ENCODE results near the gene GNG12.

GNG12 gene

GRCh38 chr1:67832737-67833601 lies at the start of gene GNG12:
GNG12 (minus strand) TSS chr1:67833467; CDS start chr1:67707686, 125,781 bp downstream.
- DNase-seq (ENCODE audit: low spot score): peak; percentile 77

DNA sequence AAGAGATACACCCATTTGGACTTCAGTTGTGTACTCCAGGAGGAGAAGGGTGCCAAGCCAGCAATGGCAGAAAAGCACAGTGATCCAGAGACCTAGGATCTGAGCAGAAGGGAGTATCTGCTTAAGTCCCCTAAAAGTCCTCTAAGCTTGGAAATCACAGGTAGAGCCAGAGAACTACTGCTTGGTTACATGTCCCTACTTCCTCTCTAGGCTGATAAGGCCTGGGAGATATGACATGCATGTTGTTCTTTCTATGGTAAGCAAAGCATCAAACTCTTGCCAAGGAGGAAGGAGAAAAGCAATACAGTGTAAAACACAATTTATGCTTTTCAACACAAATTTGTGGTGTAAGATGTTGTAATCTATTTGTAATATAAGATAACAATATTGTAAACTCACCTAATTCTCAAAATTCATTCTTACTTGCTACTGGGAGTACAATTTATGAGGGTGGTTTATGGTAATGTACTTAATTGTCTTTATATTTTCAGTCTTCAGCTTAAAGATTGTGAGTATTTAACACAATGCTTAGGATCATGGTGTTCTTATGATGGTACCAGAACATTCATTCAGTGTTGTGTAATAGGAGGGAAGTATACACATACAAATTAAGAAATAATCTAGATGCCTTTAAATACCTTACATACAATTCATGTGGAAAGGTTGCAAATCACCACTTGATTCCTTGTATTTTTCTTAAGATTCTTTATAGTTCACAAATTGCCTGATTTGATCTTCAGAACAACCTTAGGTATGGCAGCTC lies 49.1 kb upstream of the GNG12 start:
- DNase-seq (ENCODE audit: low spot score): no peak

DNA sequence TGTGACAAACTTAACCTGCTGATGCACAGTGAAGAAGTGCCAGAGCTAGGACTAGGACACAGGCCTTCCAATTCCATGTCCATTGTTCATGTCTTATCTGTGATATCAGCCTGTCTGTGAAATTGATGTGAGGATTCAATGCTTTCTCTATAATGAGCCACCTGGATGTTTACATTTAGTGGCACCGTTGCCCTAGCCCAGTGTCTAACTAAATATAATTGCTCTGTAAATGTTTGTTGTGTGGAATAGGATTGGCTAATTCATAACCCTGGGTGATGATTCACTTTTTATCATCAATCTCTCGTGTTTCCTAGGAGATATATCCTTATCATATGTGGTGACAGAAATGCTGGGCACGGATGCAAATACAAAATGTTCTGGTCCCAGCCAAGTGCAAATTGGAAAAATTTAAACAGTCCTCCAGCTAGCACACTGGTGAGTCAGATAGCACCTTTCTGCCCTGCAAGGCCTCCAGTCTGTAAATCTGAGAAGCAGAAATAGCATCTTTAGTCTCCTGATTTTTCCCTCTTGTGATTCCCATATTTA lies 46.9 kb upstream of the GNG12 start:
- DNase-seq (ENCODE audit: low spot score): no peak

DNA sequence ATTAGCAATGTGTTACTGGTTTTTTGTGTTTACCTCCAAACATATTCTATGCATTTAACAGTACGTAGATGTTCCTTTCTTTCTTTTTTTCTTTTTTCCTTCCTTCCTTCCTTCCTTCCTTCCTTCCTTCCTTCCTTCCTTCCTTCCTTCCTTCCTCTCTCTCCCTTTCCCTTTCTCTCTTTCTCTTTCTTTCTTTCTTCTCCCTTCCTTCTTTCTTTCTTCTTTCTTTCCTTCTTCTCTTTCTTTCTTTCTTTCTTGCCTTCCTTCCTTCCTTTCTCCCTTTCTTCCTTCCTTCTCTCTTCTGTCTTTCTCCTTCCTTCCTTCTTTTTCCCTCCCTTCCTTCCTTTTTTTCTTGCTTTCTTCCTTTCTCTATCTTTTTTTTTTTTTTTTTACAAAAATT lies 46.2 kb upstream of the GNG12 start:
- no peak for DNase-seq (ENCODE audit: low spot score)

GRCh38 chr1:67874501-67875111 lies 41.3 kb upstream of the GNG12 start:
- DNase-seq (ENCODE audit: low spot score): no peak

DNA sequence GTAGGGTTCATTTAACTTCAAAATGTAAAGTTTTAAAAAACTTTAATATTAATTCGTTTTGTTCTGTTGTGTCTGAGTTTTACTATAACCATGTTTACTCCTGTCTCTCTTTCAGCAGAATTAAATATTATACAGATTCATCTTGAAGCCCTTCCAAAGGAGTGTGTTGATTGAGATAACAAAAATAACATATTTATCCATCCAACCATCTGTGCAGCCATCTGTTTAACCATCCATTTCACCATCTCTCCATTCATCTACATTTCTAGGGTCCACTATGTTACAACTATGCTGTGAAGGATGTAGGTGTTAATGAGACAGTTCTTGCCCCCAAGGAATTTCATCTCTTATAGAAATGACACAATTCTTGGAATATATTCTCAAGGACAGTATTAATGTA lies 36.0 kb upstream of the GNG12 start:
- DNase-seq (ENCODE audit: low spot score): no peak

DNA sequence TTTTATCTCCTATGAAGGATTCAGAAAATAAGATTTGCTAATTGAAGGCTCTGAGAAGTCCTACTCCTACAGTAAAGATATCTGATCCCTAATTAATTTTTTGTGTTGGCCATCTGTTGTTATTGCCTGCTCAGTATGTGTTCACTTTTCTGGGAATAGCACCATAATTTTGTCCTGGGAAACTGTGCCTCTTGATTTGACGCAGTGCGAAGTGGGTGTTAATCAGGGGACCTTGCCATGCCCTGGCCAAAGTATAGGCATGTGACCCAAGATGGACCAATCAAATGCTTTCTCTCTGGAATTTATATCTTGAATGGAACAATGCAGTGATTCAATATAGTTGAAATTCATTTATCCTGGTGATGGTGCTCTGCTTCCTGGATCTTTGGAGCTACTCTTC lies 30.4 kb upstream of the GNG12 start:
- DNase-seq (ENCODE audit: low spot score): no peak

- DNase-seq (ENCODE audit: low spot score): no peak
Measured at GRCh38 chr1:67862685-67863084, 29.4 kb upstream of the GNG12 start.

- DNase-seq (ENCODE audit: low spot score): no peak
Measured at GRCh38 chr1:67861856-67862516, 28.7 kb upstream of the GNG12 start.

DNA sequence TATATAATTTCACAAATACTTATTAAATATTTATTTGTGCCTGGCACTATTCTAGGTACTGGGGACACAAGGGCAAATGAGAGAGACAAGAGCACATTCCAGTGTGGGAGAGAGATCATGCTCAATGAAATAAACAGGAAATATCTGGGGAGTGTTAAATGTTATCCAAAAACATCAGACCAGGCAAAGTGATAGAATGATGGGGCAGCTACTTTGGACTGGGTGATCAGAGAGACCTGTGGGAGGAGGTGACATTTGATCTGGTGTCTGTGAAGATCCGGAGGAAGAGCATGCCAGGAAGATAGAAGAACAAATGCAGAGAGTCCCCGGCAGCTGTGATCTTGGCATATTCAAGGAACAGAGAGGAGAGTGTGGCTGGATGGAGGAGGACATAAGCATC lies 27.5 kb upstream of the GNG12 start:
- DNase-seq (ENCODE audit: low spot score): no peak

DNA sequence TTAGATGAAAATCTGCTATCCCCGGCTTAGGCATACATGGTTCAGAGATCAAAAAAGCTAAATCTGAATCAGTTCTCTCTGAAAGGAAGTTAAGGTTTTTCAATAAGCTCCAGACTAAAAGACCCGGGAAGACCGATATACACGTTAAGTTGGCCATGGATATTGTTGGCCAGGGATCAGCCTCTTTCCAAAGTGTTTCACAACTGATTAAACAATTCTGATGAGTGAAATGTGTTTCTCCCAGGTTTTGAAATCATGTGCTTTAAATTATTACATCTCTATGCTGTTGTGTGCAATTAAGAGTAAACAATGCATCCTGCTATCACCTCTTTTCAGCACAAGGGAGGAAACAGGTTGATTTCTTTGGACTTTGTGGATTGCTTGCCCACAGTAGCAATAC lies 23.7 kb upstream of the GNG12 start:
- DNase-seq (ENCODE audit: low spot score): no peak

DNA sequence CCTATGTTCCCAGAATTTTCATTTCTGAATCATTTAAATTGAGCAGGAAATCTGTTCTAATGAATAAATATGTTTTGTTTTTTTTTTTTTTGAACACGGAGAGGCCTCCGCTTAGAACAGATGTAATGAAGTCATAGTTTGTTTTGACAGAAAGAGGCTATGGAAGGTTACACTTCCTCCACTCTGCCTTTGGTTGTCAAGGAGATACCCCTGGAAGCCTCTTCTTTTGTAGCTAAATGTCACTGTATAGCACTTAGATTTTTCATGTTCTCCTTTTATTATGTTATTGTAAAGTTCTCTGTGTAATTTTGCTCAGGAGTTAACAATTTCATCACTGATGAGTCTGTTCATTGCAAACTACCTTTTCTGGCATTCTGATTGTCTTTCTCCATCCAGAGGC lies 22.7 kb upstream of the GNG12 start:
- DNase-seq (ENCODE audit: low spot score): no peak

GRCh38 chr1:67855444-67855843 lies 22.2 kb upstream of the GNG12 start:
- no peak for DNase-seq (ENCODE audit: low spot score)

- peak; percentile 33 for DNase-seq (ENCODE audit: low spot score)
Measured at GRCh38 chr1:67853704-67854103, 20.4 kb upstream of the GNG12 start.

DNA sequence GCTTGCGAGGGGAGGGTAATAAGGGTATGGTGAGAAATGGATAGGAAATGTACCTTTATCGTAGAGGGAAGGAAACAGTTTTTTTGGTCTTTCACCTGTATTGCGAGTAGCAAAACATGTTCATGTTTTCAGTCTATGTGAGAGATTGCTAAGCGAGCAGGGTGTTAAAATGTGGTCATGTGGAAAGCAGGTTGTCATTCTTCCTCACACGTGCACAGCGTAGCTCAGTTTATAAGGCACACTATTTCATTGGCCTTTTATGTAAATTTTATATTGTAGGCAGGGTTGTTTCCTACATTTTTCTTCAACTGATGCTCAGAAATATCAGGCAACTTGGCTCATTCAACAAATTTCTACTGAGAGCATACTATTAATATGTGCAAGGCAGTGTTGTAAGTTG lies 18.5 kb upstream of the GNG12 start:
- no peak for DNase-seq (ENCODE audit: low spot score)

- peak; percentile 93 for DNase-seq (ENCODE audit: low spot score)
Measured at GRCh38 chr1:67850611-67851075, 17.4 kb upstream of the GNG12 start.

GRCh38 chr1:67850151-67850551 lies 16.9 kb upstream of the GNG12 start:
- DNase-seq (ENCODE audit: low spot score): peak; percentile 40

- no peak for DNase-seq (ENCODE audit: low spot score)
Measured at GRCh38 chr1:67847466-67847865, 14.2 kb upstream of the GNG12 start.

- DNase-seq (ENCODE audit: low spot score): no peak
Measured at GRCh38 chr1:67846538-67846937, 13.3 kb upstream of the GNG12 start.

GRCh38 chr1:67844988-67845387 lies 11.7 kb upstream of the GNG12 start:
- DNase-seq (ENCODE audit: low spot score): no peak

DNA sequence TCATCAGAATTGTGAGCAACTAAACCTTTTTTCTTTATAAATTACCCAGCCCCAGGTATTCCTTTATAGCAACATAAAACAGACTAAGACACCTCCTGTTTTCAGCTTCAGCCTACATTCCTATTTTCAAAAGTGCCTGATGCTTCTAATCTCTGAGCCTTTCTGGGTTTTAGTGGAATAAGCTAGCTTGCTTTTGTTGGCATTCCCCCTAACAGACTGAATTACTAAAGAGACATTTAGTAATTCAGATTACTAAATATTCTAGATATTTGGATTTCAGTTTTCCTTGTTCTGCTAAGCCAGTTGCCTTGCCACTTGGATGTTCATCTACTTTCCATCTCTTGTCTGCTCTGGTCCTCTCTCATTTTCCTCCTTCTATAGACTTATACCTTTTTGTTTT lies 10.5 kb upstream of the GNG12 start:
- DNase-seq (ENCODE audit: low spot score): no peak

- no peak for DNase-seq (ENCODE audit: low spot score)
Measured at GRCh38 chr1:67843331-67843730, 10.1 kb upstream of the GNG12 start.

Data from LoVo (cell line).